H9 (cell line): ENCODE data around the gene VWA5B1. TPM values are rescaled to one million over a fixed set of nuclear protein-coding genes. Genes with fewer than 3 reads are reported as not detected.

Source experiments
- DNase-seq: peaks from one replicate; pipeline ENCODE4 v3.0.0-alpha.2; 2017
- H2AFZ ChIP-seq: one replicate; pipeline ENCODE4 v1.6.1; 2013; ENCODE audit warnings: mild to moderate bottlenecking, low read length, control low read depth, moderate library complexity
- H2AK5ac ChIP-seq: 2 replicates; pipeline ENCODE4 v1.6.1; 2013; ENCODE audit warnings: low read length, control low read depth, mixed read lengths; ENCODE audit not compliant: insufficient read length
- H2BK120ac ChIP-seq: one replicate; pipeline ENCODE4 v1.6.1; 2013; ENCODE audit warnings: low read depth, mild to moderate bottlenecking, low read length, control low read depth, inconsistent platforms; ENCODE audit not compliant: poor library complexity, severe bottlenecking
- H2BK12ac ChIP-seq: 2 replicates; pipeline ENCODE4 v1.6.1; 2013; ENCODE audit warnings: low read length, control low read depth, mixed read lengths, low read depth; ENCODE audit not compliant: insufficient read length
- H2BK15ac ChIP-seq: 2 replicates; pipeline ENCODE4 v1.6.1; 2013; ENCODE audit warnings: low read depth, low read length, control low read depth
- H2BK20ac ChIP-seq: one replicate; pipeline ENCODE4 v1.6.1; 2013; ENCODE audit warnings: low read depth, mild to moderate bottlenecking, low read length, control low read depth, inconsistent platforms; ENCODE audit not compliant: poor library complexity, severe bottlenecking
- H2BK5ac ChIP-seq: 2 replicates; pipeline ENCODE4 v1.6.1; 2013; ENCODE audit warnings: low read length, control low read depth, mixed read lengths; ENCODE audit not compliant: insufficient read length
- H3K14ac ChIP-seq: 2 replicates; pipeline ENCODE4 v1.6.1; 2013; ENCODE audit warnings: low read length, control low read depth; ENCODE audit not compliant: insufficient read depth
- H3K18ac ChIP-seq: 2 replicates; pipeline ENCODE4 v1.6.1; 2013; ENCODE audit warnings: low read depth, mild to moderate bottlenecking, mixed read lengths, low read length, control low read depth; ENCODE audit not compliant: insufficient read length
- H3K23ac ChIP-seq: 2 replicates; pipeline ENCODE4 v1.6.1; 2013; ENCODE audit warnings: low read length, control low read depth, mixed read lengths, low read depth; ENCODE audit not compliant: insufficient read length
- H3K23me2 ChIP-seq: 2 replicates; pipeline ENCODE4 v1.6.1; 2013; ENCODE audit warnings: low read depth, mild to moderate bottlenecking, mixed read lengths, low read length, control low read depth; ENCODE audit not compliant: insufficient read length, poor library complexity, severe bottlenecking
- H3K27ac ChIP-seq: 2 replicates; pipeline ENCODE4 v1.5.1; 2013; ENCODE audit warnings: low read length, control low read depth, mixed read lengths, low read depth; ENCODE audit not compliant: insufficient read length
- H3K27me3 ChIP-seq: 2 replicates; pipeline ENCODE4 v1.6.1; 2013; ENCODE audit warnings: low read length, control low read depth, inconsistent platforms; ENCODE audit not compliant: insufficient read depth
- H3K4ac ChIP-seq: 2 replicates; pipeline ENCODE4 v1.6.1; 2013; ENCODE audit warnings: low read depth, mild to moderate bottlenecking, control low read depth, inconsistent platforms, low read length, moderate library complexity
- H3K4me1 ChIP-seq: 2 replicates; pipeline ENCODE4 v1.6.1; 2013; ENCODE audit warnings: low read length, control low read depth, inconsistent platforms; ENCODE audit not compliant: insufficient read depth
- H3K4me2 ChIP-seq: 2 replicates; pipeline ENCODE4 v1.6.1; 2013; ENCODE audit warnings: low read length, control low read depth, mixed read lengths; ENCODE audit not compliant: insufficient read length, insufficient read depth
- H3K56ac ChIP-seq: 2 replicates; pipeline ENCODE4 v1.6.1; 2013; ENCODE audit warnings: low read depth, mild to moderate bottlenecking, mixed read lengths, low read length, control low read depth; ENCODE audit not compliant: insufficient read length
- H3K79me1 ChIP-seq: 2 replicates; pipeline ENCODE4 v1.6.1; 2013; ENCODE audit warnings: low read depth, mild to moderate bottlenecking, moderate library complexity, low read length, control low read depth, inconsistent platforms; ENCODE audit not compliant: insufficient read depth, poor library complexity, severe bottlenecking
- H3K79me2 ChIP-seq: 2 replicates; pipeline ENCODE4 v1.6.1; 2013; ENCODE audit warnings: low read length, control low read depth, inconsistent platforms; ENCODE audit not compliant: insufficient read depth
- H3K9ac ChIP-seq: 2 replicates; pipeline ENCODE4 v1.6.1; 2013; ENCODE audit warnings: low read length, control low read depth, mixed read lengths; ENCODE audit not compliant: insufficient read length; ENCODE audit errors: extremely low read depth
- H3K9me3 ChIP-seq: one replicate; pipeline ENCODE4 v1.6.1; 2013; ENCODE audit warnings: low read depth, low read length, inconsistent platforms; ENCODE audit not compliant: control insufficient read depth
- H3T11ph ChIP-seq: one replicate; pipeline ENCODE4 v1.6.1; 2013; ENCODE audit warnings: mild to moderate bottlenecking, low read length, control low read depth, inconsistent platforms
- H4K20me1 ChIP-seq: one replicate; pipeline ENCODE4 v1.6.1; 2013; ENCODE audit not compliant: control insufficient read depth, insufficient read length, insufficient read depth
- H4K5ac ChIP-seq: 2 replicates; pipeline ENCODE4 v1.6.1; 2013; ENCODE audit warnings: low read depth, mild to moderate bottlenecking, mixed read lengths, low read length, control low read depth; ENCODE audit not compliant: insufficient read length
- H4K8ac ChIP-seq: replicated peaks from 2 replicates; pipeline ENCODE4 v1.6.1; 2013; ENCODE audit warnings: low read length, control low read depth, mixed read lengths, low read depth; ENCODE audit not compliant: insufficient read length
- H4K91ac ChIP-seq: 2 replicates; pipeline ENCODE4 v1.6.1; 2013; ENCODE audit warnings: low read depth, mild to moderate bottlenecking, moderate library complexity, mixed read lengths, low read length, control low read depth; ENCODE audit not compliant: insufficient read length
- H3K27ac Mint-ChIP-seq, 3 experiments: 2 replicates in 2 of 3; 3 replicates in 1 of 3; pipeline ENCODE4 v1.8.0; 2020 to 2021; ENCODE audit warnings: mixed read lengths in 3 of 3, mild to moderate bottlenecking in 1 of 3, moderate library complexity in 1 of 3
- H3K27me3 Mint-ChIP-seq: 2 replicates; pipeline ENCODE4 v1.8.0; 2021; ENCODE audit warnings: low read depth, mild to moderate bottlenecking, moderate library complexity, mixed read lengths
- H3K36me3 Mint-ChIP-seq, 3 experiments: 2 replicates in 2 of 3; 3 replicates in 1 of 3; pipeline ENCODE4 v1.8.0; 2020 to 2021; ENCODE audit warnings: low read depth in 3 of 3, mixed read lengths in 3 of 3; ENCODE audit not compliant: insufficient read depth in 1 of 3
- H3K4me1 Mint-ChIP-seq, 2 experiments: 2 replicates each; pipeline ENCODE4 v1.8.0; 2020; ENCODE audit warnings: mixed read lengths in 2 of 2
- H3K4me3 Mint-ChIP-seq, 2 experiments: 2 replicates in 1 of 2; 3 replicates in 1 of 2; pipeline ENCODE4 v1.8.0; 2020 to 2021; ENCODE audit warnings: mild to moderate bottlenecking in 2 of 2, mixed read lengths in 2 of 2, moderate library complexity in 1 of 2
- H3K9me3 Mint-ChIP-seq, 2 experiments: 2 replicates in 1 of 2; 3 replicates in 1 of 2; pipeline ENCODE4 v1.8.0; 2020; ENCODE audit warnings: mild to moderate bottlenecking in 2 of 2, mixed read lengths in 2 of 2, moderate library complexity in 1 of 2
- CTCF ChIP-seq: fragments of 200-600 bp; sonication (generic); conservative IDR thresholded peaks from 3 replicates; pipeline ENCODE4 v1.8.0; 2021; ENCODE audit warnings: antibody characterized with exemption, mild to moderate bottlenecking
- WGBS: extraction: QIAGEN DNeasy Blood & Tissue Kit; methylation state at CpG from one replicate; pipeline ENCODE4 v1.1.7; 2013; ENCODE audit warnings: missing lambda C conversion rate, low lambda C conversion rate, mixed read lengths; ENCODE audit not compliant: insufficient read length; ENCODE audit errors: extremely low coverage; 5-methylcytosine and 5-hydroxymethylcytosine counted together
- total RNA-seq: library from RNA; stranded (reverse); gene quantifications from 2 replicates; pipeline ENCODE4 v1.2.1, GENCODE V29; 2021

Gene VWA5B1
- total RNA-seq, 1 experiment from 2014 or later: not detected

- H2AK5ac ChIP-seq: no peak overlapping the region
These were observed 86.3 kb downstream of the VWA5B1 start for GRCh38 chr1:20376880-20377494.

More at GRCh38 chr1:20376880-20377494, 86.3 kb downstream of the VWA5B1 start:
- no CpG with 5 or more reads among the region's 8 CpGs for WGBS
- no peak overlapping the region for H4K5ac ChIP-seq
- H3K27me3 ChIP-seq: peaks cover 6% of the 10 kb centered on the region; the same call in 1 of the 2 replicates
- no peak overlapping the region for H2AFZ ChIP-seq
- Mint-ChIP-seq H3K27me3 (peaks cover 95% of the 10 kb centered on the region), H3K4me1 (peaks cover 2 to 10% of the 10 kb centered on the region in 2 experiments; a peak in 2 of 4 replicates), H3K4me3 (no peak overlapping the region), H3K36me3 (no peaks in the 10 kb centered on the region), H3K27ac (no peak overlapping the region), H3K9me3 (no peaks in the 10 kb centered on the region; a peak in 1 of 5 replicates)
- no peak overlapping the region for H2BK120ac ChIP-seq
- H2BK15ac ChIP-seq: no peak overlapping the region
- H3K9me3 ChIP-seq: no peaks in the 10 kb centered on the region
- no peaks in the 10 kb centered on the region for H4K20me1 ChIP-seq
- no peak overlapping the region for H3K18ac ChIP-seq
- H3K79me2 ChIP-seq: no peaks in the 10 kb centered on the region
- no peak overlapping the region for H3T11ph ChIP-seq
- no peaks in the 10 kb centered on the region for H3K79me1 ChIP-seq
- H3K14ac ChIP-seq: no peak overlapping the region
- peak; percentile 80 for TF ChIP-seq CTCF
- H3K56ac ChIP-seq: no peak overlapping the region
- no peak overlapping the region for H3K23ac ChIP-seq
- H3K4ac ChIP-seq: no peak overlapping the region
- H4K91ac ChIP-seq: no peak overlapping the region
- no peak overlapping the region for H2BK5ac ChIP-seq
- H3K23me2 ChIP-seq: no peaks in the 10 kb centered on the region
- H2BK12ac ChIP-seq: no peak overlapping the region
- no peaks in the 10 kb centered on the region for H3K4me1 ChIP-seq
- DNase-seq: peak; percentile 83
- H3K9ac ChIP-seq: no peak overlapping the region
- H4K8ac ChIP-seq: no peak overlapping the region
- no peak overlapping the region for H3K27ac ChIP-seq
- H3K4me2 ChIP-seq: no peak overlapping the region
- no peak overlapping the region for H2BK20ac ChIP-seq
